NK-92 treated with Interleukin-12 subunit alpha and Interleukin-12 subunit beta, amount 100 ng/mL, for 24 hours (cell line): ENCODE results near the gene RNF224.

Experiments
- DNase-seq: peaks from one replicate; lab custom pipeline; 2025; lab: John Stamatoyannopoulos, UW

Gene RNF224

DNA sequence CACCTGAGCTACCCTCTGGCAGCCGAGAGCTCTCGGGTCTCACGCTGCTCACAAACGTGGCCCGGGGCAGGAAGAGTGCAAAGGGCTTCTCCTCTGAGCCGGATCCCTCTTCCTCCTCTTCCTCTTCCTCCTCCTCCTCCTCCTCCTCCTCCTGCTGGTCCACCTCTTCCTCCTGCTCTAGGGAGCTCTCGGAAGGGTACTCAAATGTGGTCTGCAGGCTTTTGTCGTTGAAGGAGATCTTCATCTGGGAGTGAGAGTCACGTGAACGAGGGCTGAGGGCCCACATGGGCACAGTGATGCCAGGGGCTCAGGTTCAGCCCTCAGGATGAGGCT lies 34.9 kb upstream of the RNF224 start:
- DNase-seq: no peak

DNA sequence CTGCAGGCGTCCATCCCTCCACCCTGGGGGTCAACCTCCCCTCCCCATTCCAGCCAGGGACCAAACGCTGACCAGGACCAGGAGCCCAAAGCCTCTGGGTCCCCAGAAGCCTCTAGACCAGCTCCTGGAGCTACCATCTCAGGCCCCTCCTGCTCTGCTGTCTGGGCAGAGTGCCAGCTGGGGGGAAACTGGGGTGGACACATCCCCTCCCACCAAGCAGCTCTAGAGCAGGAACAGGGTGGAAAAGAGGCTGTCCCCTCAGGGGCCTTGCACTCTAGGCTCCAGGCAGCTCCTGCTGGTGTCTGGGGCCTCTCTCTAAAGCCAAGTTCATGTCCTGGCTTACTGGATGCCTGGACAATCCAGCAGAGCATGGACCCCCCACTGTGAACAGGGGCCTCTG lies 34.4 kb upstream of the RNF224 start:
- DNase-seq: no peak

DNA sequence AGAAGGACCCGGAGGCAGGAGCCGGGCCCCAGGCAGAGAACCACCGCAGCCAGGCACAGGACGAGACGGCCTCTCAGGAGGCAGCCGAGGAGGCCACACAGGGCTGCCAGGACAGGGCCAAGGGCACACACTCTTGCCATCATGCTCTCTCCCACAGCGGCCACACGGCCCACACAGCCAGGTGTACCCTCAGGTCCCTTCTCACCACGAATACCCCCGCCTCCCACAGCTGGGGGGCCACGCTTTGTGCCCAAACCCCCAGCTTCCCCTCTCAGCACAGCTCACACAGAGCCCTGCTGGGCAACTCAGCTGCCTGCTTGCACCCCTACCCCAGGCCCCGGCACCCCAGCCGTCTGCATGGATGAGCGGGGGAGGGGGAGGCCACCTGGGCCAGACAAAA lies 33.5 kb upstream of the RNF224 start:
- DNase-seq: no peak

DNA sequence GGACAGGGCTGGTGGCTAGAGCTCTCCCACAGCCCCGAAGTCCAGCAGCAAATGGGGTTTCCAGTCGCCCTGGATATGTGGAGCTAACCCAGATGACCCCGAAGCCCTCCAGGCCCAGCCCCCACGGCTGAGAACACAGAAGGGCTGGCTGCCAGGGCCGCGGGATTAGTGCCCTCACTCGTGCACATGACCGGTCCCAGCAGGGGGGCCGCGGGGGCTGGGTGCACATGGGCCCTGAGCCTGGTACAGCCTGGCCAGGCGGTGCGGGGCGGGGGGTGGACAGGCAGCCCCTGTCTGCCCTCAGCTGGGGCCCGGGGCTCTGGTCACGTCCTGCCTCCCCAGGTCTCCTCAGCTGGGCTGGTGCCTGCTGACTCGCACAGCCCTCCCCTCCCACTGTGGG lies 32.9 kb upstream of the RNF224 start:
- no peak for DNase-seq

DNA sequence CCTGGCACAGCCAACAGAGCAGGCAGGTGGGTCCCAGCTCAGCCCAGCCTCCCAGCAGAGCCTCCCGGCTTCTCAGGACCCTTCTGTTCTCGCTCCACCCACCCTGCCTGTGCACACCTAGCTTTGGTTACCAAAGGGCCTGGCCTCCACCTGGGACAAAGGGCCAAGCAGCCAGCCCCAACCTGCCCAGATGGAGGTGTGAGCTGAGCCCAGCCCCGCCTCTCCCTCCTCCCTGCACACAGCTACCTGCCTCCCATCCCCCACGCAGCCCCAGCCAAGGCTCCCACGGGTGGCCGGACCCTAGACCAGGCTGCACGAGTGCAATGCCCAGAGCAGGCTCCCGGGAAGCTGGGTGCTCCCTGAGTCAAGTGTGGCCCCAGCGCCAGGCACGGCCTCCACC lies 32.4 kb upstream of the RNF224 start:
- no peak for DNase-seq

DNA sequence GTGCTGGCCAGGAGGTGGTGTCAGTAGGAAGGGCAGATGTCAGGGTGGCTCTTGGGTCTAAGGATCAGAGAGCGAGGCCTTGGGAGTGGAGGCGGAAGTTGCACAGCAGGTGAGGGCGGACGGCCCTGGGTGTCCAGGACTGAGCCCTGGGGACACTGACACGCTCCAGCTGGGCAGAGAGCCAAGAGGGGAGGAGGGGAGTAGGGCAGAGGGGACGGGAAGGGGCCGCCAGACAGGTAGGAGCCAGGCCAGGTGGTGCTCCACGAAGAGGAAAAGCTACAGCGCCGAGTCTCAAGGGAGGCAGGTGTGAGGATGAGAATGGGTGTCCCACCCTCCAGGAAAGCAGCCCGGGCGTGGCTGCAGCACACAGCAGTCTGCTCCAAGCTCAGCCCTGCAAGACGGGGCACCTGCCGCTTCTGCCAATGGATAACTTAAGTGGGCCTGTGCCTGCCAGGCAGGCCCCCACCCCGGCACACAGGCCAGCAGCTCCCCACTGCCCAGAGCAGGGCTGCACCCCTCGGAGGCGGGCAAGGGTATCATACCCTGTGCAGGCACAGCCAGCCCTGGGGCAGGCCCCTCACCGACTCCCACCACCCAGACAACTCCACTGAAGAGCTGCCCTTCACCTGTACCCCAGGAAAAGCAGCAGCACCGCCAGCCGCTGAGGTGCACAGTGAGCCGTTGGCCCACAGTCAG lies 31.6 kb upstream of the RNF224 start:
- DNase-seq: no peak

DNA sequence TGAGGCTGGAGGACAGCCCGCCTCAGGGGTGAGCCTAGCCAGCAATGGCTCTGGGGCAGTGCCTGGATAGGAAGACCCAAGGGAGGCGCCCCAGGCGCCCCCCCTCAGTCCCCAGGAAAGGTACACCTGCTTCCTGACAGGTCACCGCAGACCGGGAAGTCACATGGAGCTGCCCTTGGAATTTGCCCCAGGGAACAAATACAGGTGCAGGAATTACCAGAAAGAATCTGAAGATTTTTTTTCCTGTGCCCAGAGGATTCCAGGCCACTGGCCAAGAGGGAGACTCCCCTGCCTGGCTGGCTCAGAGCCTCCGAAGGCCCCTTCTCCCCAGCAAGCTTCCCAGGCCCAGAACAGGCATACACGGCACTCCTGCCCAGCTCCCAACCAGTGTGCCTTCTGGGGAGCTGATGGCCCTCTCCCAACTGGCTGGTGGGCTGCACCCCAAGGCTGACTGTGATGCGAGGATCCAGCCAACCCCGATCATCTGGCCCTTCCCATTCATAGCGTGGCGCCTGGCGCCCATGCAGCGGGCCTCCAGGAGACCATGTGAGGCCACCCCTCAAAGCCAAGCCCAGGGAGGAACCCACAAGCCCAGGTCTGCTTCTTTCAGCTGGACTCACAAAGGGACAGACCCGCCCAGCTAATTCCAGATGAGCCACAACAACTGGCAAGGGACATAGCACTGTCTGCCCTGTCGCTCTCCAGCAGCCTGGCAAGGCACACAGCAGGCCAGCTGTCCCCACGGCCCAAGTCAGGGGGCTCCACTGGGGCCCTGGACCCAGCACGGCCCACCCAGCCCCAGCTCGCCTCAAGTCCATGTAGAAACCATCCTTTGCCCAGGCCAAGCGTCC lies 29.0 kb upstream of the RNF224 start:
- no peak for DNase-seq

DNA sequence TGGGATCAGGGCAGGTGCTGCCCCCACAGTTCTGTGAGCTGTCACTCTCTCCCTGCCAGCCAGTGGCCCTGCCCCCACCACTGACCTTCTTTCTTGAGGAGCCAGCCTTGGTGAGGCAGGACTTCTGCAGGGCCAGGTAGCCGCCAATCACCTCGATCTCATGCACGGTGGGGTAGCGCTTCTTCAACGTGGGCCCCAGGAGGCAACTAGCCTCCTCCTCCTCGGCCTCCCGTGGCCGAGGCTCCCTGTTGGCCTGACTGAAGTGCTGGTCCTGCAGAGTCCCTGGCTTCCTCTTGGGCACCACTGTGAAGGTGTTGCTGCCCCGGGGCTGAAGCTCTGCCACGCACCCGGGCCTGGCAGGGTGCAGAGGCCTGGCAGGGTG lies 28.4 kb upstream of the RNF224 start:
- DNase-seq: no peak

DNA sequence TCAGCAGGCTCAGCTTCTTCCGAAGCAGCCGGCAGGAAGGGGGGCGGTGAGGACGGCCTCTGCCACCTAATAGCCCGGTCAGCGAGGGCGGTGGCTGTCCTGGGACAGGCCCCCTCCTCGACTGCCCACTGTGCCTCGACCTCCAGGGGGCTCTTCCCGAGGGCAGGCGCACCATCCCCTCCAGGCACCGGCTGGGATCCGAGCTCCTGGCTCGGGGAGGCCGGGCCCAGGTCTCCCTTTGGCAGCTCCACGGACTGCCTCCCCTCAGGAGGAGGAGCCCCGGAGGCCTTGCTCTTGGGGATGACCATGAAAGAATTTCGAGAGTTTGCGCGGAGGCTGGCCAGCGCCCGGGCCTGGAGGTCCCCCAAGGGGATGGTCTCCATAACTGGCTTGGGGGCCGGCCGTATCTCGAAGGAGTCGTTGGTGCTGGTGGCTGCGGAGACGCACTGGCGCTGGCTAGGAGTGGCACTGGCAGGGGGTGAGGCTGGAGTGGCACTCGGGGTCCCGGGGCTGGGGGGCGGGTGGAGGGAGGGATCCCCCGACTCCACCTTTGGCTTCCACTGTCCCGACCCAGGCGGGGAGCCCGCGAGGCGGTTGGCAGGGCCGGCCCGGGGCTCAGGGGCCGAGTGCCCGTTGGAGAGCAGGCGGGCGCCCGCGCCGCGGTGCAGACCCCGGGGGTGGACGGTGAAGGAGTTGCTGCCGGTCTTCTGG lies 27.7 kb upstream of the RNF224 start:
- no peak for DNase-seq

DNA sequence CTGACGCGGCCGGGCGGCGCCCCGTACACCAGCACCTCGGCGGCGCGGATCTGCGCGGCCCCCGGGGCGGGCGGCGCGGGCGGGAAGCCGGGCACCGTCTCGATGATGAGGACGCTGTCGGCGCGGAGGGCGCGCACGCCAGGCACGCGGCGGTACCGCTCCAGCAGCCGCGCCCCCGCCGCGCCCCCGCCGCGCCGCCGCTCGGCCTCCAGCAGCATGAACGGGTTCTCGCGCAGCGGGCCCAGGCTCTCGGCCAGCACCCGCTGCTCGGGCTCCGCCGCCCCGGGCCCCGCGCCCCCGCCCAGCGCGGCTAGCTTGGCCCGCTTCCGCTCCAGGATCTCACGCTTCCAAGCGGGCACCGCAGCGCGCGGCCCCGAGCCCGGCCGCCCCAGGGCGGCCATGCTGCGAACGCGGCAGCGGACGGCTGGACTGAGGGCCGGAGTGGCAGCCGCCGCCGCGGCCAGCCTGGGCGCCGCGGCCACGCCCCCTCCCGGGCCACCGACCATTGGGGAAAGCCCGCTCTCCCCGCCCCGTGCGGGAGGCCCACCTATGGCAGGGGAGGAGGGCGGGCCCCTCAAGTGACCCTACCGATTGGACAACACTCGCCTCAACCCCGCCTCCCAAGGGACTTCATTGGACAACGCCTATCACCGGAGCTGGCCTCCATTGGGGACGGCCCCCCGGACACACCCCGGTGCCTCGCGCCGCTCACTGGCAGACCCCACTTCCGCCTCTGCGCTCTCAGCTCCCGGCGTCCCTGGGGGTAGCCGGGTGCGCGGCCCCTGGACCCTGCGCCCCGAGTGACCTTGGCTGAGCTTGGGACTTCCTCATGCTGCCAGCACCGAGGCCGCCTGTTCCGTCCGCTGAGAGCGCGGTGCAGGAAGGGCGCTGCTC lies 26.7 kb upstream of the RNF224 start, which contains the start of gene TPRN:
Gene TPRN (minus strand): TSS at position 431 of the 894 bp plus-strand sequence. CDS start 30 bp downstream, at position 401.
- peak; percentile 97 for DNase-seq

DNA sequence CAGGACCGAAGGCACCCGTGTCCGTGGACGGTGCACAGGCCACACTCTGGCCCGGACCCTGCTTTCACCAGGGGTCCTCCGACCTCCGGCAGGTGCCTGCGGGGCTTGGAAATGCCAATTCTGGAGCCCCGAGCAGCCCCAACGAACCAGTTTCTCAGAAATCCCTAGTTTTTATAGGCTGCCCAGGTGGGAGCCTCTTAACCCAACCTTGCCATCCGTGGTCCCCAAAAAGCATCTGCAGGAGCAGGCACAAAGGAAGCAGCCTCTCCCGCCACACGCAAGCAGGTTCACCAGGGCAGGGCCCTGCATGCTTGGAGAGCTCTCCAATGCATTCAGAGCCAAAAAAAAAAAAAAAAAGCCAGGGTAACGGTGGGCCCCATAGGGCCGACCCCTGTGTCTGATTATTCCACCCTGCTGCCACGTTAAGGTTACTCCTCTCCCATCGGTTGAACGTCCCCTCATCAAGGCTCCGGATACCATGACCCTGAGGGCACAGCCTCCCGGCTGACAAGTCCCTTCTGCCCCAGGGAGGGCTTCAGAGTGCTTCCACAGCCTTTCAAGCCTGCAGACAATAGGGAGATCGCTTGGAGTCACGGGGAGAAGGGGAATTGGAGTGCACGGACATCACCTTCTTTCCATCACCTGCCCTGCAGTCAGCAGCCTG lies 26.0 kb upstream of the RNF224 start:
- DNase-seq: no peak

DNA sequence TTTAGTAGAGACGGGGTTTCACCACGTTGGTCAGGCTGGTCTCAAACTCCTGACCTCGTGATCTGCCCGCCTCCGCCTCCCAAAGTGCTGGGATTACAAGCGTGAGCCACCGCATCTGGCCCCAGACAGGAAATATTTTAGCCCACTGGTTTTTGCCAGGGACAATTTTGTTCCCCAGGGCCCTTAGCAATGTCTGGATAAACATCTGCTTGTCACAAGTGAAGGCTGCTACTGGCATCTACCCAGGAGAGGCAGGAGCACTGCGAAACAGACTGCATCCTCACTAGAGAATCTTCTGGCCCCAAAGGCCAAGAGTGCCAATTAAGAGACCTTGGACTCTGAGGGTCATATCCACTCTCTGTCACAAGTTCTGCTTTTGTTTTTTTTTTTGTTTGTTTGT lies 24.3 kb upstream of the RNF224 start:
- no peak for DNase-seq

DNA sequence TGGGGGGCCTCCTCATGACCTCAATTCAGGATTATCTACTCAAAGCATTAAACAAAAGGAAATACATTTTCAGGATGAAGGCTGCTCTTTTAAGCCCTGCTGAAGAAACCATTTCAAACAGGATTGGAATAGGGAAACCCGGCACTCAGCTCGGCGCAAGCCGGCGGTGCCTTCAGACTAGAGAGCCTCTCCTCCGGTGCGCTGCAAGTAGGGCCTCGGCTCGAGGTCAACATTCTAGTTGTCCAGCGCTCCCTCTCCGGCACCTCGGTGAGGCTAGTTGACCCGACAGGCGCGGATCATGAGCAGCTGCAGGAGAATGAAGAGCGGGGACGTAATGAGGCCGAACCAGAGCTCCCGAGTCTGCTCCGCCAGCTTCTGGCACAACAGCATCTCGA lies 22.6 kb upstream of the RNF224 start:
- no peak for DNase-seq

DNA sequence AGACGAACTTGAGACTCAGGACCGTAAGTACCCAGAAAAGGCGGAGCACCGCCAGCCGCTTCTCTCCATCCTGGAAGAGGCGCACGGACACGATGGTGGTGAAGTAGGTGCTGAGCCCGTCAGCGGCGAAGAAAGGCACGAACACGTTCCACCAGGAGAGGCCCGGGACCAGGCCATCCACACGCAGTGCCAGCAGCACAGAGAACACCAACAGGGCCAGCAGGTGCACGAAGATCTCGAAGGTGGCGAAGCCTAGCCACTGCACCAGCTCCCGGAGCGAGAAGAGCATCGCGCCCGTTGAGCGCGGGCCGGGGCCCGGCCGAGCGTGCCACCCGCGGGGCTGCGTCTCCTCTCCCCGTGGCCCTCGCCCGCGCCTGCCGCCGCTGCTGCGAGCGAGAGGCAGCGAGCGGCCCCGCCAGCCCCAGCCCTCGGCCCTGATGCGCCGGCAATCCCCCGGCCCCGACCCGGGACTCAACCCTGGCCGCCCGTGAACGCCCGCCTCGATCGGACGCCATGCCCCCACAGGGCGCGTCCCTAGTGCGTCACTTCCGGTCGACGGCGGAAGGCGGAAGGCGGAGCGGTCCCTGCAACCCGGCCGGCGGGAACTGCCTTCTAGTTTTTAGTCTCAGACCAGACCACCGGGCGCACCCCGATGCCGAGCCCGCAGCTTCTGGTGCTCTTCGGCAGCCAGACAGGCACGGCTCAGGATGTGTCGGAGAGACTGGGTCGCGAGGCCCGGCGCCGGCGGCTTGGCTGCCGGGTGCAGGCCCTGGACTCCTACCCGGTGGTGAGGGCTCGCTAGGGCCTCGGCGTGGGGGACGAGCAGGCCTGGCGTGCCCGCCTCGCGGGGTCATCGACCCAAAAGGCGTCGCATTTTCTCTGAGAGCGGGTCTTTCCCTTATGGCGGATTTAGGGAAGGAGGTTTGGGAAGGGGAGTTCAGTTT lies 21.9 kb upstream of the RNF224 start, which contains the start of the genes NDOR1 and TMEM203:
Gene NDOR1 (plus strand): TSS at position 575 of the 944 bp plus-strand sequence. CDS start 78 bp downstream, at position 653.
Gene TMEM203 (minus strand): TSS at position 523 of the 944 bp plus-strand sequence. CDS start 234 bp downstream, at position 289.
- DNase-seq: peak; percentile 84

DNA sequence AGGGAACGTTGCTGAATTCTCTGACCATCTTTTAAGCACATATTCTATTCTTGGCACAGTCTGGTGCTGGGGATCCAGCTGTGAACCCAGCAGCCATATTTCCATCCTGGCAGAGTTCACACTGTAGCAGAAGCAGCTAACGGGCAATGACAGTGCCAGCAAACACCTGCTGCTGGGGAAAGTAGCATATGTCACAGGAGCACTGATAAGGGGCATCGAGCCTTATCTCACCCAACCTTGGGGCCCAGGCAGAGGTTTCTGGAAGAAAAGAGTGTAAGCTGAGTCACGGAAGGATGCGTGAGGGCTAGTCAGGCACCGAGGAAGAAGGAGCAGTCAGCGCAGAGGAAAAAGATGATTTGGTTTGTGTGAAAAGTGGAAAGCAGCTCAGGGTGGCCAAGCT lies 20.7 kb upstream of the RNF224 start:
- no peak for DNase-seq

DNA sequence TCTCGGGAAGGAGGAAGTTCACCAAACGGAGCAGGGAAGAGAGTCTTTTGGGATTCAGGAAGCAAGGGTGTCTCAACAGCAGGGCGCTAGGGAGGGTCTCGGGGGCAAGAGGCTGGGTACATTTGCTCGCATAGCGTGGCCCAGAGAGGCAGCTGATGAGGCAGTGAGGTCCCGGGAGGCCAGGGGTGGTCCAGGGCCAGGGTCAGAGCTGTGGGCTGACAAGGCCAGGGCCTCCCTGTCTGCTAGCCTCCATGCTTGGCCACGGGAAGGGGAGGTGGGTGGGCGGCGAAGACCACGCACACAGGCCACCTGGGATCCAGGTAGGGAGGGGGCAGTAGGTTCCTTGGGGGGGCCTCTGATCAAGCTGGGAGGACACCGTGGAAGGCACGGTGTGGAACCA lies 15.8 kb upstream of the RNF224 start:
- no peak for DNase-seq

DNA sequence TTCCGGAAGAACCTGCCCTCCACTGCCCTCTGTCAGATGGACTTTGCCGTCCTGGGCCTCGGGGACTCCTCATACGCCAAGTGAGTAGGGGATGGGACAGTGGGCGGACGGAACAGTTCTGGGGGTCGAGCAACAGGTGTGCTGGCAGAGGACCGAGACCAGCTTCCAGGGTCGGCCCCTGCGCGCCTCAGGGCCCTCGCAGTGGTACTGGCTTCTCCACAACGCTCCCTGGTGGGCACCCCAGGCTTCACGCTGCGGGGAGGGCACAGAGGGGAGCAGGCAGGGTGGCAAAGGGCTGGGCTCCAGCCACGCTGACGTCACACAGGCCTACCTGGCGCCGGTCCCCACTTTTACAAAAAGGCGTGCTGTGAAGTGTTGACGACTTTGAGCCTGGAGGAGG lies 14.8 kb upstream of the RNF224 start:
- no peak for DNase-seq

DNA sequence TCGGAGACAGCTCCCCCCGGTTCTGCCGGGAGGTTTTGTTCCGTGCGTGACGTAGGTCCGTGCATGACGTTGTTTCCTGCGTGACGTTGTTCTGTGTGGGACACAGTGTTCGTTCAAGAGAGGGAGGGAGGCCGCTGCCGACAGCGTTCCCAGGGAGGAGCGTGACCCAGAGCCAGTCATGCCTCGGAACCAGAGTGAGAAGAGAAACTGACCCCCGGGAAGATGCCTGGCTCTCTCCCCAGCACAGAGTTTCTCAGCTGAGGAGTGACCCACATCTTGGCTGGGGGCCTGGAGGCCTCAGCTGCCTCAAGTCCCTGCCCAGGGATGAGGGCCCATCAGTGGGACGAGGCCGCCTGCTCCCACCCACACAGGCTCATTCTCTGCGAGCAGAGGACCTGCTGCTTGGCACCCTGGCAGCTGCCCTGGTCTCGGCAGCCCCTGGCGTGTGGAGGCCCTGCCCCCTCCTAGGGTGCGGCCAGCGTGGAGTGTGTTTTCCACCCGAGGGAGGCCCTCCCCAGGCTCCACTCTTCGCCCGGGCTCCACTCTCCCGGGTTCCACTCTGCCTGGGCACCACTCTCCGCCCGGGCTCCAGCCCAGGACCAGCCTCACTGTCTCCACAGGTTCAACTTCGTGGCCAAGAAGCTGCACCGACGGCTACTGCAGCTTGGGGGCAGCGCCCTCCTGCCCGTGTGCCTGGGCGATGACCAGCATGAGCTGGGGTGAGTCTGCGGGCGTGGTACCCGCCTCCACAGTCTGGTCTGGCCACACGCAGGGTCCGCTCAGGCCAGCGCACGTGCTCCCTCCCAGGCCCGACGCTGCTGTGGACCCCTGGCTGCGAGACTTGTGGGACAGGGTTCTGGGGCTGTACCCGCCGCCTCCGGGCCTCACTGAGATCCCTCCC lies 13.9 kb upstream of the RNF224 start:
- DNase-seq: no peak

DNA sequence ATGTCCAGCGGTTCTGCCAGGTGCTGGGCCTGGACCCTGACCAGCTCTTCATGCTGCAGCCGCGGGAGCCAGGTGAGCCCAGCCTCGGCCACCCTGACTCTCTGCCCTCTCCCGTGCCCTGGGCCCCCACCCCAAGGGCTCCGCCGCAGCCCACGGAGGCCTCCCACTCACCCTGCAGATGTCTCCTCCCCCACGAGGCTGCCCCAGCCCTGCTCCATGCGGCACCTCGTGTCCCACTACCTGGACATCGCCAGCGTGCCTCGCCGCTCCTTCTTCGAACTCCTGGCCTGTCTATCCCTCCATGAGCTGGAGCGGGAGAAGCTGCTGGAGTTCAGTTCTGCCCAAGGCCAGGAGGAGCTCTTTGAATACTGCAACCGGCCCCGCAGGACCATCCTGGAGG lies 12.7 kb upstream of the RNF224 start:
- no peak for DNase-seq
